Measurements from ENCODE around the gene RNF212B.

The RNF212B gene

DNA sequence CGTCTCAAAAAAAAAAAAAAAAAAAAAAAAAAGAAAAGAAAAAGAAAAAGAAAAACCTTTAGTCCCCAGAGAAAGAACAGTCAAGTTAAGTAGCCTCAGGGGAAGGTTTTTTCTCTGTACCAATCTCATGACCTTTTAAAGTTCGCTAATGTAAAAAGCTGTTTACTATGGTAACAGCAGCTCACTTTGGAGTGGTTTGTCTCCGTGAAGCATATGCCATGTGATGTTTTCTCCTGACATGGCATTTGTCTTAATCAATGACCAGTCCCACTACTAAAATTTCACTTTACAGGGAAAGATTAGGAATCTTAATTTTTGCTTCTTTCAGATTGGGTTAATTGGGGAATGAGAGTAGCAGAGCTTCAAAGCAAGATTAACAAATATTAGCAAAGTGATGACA lies 4.3 kb downstream of the RNF212B start:
- ChIA-PET CTCF (interaction anchor here (1.8 kb wide), 1 partner anchor 122 kb away, joined by 5 read pairs; no protein-coding TSS in a partner anchor), POLR2A (no interaction called here)
- H3K4me3 ChIP-seq (ENCODE audit: low read depth, low read length): no peak overlapping the region
- DNase-seq (ENCODE audit: low read depth, low spot score): no peak
- TF ChIP-seq, protein P1, sequence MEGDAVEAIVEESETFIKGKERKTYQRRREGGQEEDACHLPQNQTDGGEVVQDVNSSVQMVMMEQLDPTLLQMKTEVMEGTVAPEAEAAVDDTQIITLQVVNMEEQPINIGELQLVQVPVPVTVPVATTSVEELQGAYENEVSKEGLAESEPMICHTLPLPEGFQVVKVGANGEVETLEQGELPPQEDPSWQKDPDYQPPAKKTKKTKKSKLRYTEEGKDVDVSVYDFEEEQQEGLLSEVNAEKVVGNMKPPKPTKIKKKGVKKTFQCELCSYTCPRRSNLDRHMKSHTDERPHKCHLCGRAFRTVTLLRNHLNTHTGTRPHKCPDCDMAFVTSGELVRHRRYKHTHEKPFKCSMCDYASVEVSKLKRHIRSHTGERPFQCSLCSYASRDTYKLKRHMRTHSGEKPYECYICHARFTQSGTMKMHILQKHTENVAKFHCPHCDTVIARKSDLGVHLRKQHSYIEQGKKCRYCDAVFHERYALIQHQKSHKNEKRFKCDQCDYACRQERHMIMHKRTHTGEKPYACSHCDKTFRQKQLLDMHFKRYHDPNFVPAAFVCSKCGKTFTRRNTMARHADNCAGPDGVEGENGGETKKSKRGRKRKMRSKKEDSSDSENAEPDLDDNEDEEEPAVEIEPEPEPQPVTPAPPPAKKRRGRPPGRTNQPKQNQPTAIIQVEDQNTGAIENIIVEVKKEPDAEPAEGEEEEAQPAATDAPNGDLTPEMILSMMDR (IDR thresholded peaks at IDR 0.05; ENCODE audit: insufficient read depth, low read length, missing control alignments): no peak

DNA sequence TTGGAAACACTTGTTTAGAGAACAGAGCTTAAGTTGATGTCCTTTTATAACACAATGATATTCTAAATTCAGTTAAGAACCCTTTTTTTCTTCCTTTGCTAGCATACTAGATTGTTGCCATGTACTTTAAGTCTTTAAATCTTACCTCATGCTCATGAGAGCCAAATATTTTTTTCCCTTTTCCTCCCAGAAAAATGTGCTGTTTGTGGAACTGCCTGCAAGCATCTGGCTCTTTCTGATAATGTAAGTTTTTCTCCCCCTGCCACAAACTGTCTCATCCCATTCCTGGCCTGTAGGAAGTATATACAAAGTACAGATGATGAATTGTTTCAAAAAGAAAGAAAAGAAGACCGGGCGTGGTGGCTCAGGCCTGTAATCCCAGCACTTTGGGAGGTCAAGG lies 5.3 kb downstream of the RNF212B start:
- DNase-seq (ENCODE audit: low read depth, low spot score): no peak
- no peak overlapping the region for H3K4me3 ChIP-seq (ENCODE audit: low read depth, low read length)
- ChIA-PET POLR2A (no interaction called here), CTCF (interaction anchor here (1.4 kb wide), 1 partner anchor 25 kb away, joined by 3 read pairs; no protein-coding TSS in a partner anchor)
- TF ChIP-seq, protein P1 (IDR thresholded peaks at IDR 0.05; ENCODE audit: insufficient read depth, low read length, missing control alignments): no peak

DNA sequence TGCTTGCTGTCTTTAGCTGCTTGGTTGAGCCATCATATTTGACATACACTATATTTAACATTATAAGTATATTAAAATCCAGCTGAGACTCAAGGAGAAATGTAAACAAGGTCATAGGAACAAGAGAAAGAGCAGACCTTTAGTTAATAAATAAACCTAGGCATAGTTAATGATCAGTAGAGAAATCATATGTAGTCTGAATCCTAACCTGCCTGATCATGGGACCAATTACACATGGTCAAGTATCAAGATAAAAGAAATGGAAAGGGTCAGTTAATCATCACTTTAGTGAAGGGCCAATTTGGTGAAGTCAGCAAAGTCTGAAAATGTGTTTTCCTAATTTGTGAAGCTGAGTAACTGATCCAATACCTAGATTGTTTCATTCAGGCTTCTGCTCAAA lies 7.5 kb downstream of the RNF212B start:
- no peak for DNase-seq (ENCODE audit: low read depth, low spot score)
- ChIA-PET CTCF (no interaction called here), POLR2A (no interaction called here)
- TF ChIP-seq, protein P1 (IDR thresholded peaks at IDR 0.05; ENCODE audit: insufficient read depth, low read length, missing control alignments): no peak
- H3K4me3 ChIP-seq (ENCODE audit: low read depth, low read length): no peak overlapping the region

DNA sequence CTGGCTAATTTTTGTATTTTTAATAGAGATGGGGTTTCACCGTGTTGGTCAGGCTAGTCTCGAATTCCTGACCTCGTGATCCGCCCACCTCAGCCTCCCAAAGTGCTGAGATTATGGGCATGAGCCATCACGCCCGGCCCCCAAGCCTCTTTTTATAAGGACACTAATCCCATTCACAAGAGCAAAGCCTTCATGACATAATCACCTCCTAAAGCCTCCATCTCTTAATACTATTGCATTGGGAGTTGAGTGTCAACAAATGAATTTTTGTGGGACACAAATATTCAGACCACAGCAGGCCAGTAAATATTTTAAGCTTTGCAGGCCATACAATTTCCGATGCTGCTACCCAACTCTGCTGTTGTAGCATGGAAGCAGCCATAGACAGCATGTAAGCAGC lies 10.9 kb downstream of the RNF212B start:
- POLR2A ChIA-PET: no interaction called here
- TF ChIP-seq, protein P1 (IDR thresholded peaks at IDR 0.05; ENCODE audit: insufficient read depth, low read length, missing control alignments): no peak
- DNase-seq (ENCODE audit: low read depth, low spot score): no peak
- no peak overlapping the region for H3K4me3 ChIP-seq (ENCODE audit: low read depth, low read length)
- CTCF ChIA-PET: interaction anchor here (1.1 to 1.8 kb wide), 4 partner anchors 9 to 62 kb away, joined by 3 to 7 read pairs (median 4); partner anchors contain the start of gene HOMEZ

DNA sequence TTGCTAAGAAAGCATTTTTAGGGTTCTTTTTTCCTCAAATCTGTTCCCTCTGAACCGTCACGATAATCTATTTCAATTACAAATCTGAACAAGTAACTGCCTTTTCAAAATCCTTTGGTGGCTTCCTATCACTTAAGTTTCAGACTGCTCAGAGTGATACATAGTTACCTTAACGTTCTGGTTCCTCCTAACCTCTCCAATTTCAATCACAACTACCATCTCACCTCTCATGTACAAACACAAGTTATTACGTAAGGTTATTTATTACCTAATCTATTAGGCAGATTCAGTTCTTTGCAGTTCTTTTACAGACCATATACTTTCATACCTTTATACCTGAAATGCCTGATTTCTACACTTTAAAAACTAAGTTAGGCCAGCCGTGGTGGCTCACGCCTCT lies 12.1 kb downstream of the RNF212B start:
- ChIA-PET POLR2A (no interaction called here), CTCF (interaction anchor here (1.1 to 1.8 kb wide), 2 partner anchors 36 to 64 kb away, joined by 3 to 7 read pairs; partner anchors contain the start of gene HOMEZ)
- DNase-seq (ENCODE audit: low read depth, low spot score): no peak
- H3K4me3 ChIP-seq (ENCODE audit: low read depth, low read length): no peak overlapping the region
- TF ChIP-seq, protein P1 (IDR thresholded peaks at IDR 0.05; ENCODE audit: insufficient read depth, low read length, missing control alignments): no peak

DNA sequence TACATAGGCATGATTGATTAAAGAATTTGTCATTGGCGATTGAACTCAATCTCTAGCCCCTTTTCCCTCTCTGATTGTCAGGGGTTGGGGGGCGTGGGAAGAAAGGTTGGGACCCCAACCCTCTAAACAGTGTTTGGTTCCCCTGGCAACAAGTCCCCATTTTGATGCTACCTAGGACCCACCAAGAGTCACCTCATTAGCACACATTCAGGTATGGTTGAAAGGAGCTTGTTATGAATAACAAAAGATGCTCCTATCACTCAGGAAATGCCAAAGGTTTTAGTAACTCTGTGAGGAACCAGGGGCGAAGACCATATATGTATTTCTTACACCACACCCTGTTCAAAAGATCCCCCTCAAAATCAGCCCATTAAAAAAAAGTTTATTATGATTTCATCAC lies 14.3 kb downstream of the RNF212B start:
- DNase-seq (ENCODE audit: low read depth, low spot score): no peak
- TF ChIP-seq, protein P1 (IDR thresholded peaks at IDR 0.05; ENCODE audit: insufficient read depth, low read length, missing control alignments): no peak
- ChIA-PET POLR2A (no interaction called here), CTCF (interaction anchor here (0.7 kb wide), 1 partner anchor 8 kb away, joined by 3 read pairs; no protein-coding TSS in a partner anchor)
- H3K4me3 ChIP-seq (ENCODE audit: low read depth, low read length): no peak overlapping the region
